Measurements from ENCODE around the gene SGCB.
A peak's percentile ranks its signal among the peaks of the same experiment; 100 is the strongest.
"Not testable (repeated sequence)": the region's sequence is repeated elsewhere in the genome, so short reads cannot be mapped to it uniquely, and the experiment has no call there.

Gene SGCB

GRCh38 chr4:52038103-52038912 lies at the start of gene SGCB:
SGCB (minus strand) TSS chr4:52038299; CDS start chr4:52038259, 40 bp downstream.
- no peak for DNase-seq

- not testable (repeated sequence) for DNase-seq
These were observed 48.3 kb upstream of the SGCB start for GRCh38 chr4:52086425-52086824.

- no peak for DNase-seq
These were observed 43.1 kb upstream of the SGCB start for GRCh38 chr4:52081216-52081615.

GRCh38 chr4:52079659-52080058 lies 41.6 kb upstream of the SGCB start:
- DNase-seq: no peak

GRCh38 chr4:52076731-52077130 lies 38.6 kb upstream of the SGCB start:
- no peak for DNase-seq

- no peak for DNase-seq
These were observed 33.9 kb upstream of the SGCB start for GRCh38 chr4:52071791-52072546.

- no peak for DNase-seq
These were observed 31.5 kb upstream of the SGCB start for GRCh38 chr4:52069571-52069970.

GRCh38 chr4:52059372-52059771 lies 21.3 kb upstream of the SGCB start:
- DNase-seq: peak; percentile 89

- no peak for DNase-seq
These were observed 20.2 kb upstream of the SGCB start for GRCh38 chr4:52058275-52058674.

GRCh38 chr4:52057196-52057595 lies 19.1 kb upstream of the SGCB start:
- peak; percentile 56 for DNase-seq

GRCh38 chr4:52054254-52054653 lies 16.2 kb upstream of the SGCB start:
- DNase-seq: no peak

GRCh38 chr4:52052475-52052780 lies 14.3 kb upstream of the SGCB start:
- DNase-seq: peak; percentile 49

GRCh38 chr4:52051615-52052474 lies 13.7 kb upstream of the SGCB start:
- DNase-seq: peak; percentile 41

- no peak for DNase-seq
These were observed 13.1 kb upstream of the SGCB start, which contains the start of gene SPATA18 for GRCh38 chr4:52051213-52051614. SPATA18 (plus strand) TSS chr4:52051304; CDS start chr4:52051705, 401 bp downstream.

GRCh38 chr4:52049266-52049665 lies 11.2 kb upstream of the SGCB start:
- DNase-seq: no peak

- no peak for DNase-seq
These were observed 6.9 kb upstream of the SGCB start for GRCh38 chr4:52045028-52045427.

GRCh38 chr4:52037689-52038102 lies 403 bp downstream of the SGCB start:
- no peak for DNase-seq

- no peak for DNase-seq
These were observed 1.1 kb downstream of the SGCB start for GRCh38 chr4:52036886-52037530.

- DNase-seq: no peak
These were observed 2.9 kb downstream of the SGCB start for GRCh38 chr4:52035190-52035589.

GRCh38 chr4:52032005-52032404 lies 6.1 kb downstream of the SGCB start:
- DNase-seq: peak; percentile 48

- DNase-seq: no peak
These were observed 9.1 kb downstream of the SGCB start for GRCh38 chr4:52028970-52029369.

GRCh38 chr4:52019936-52020657 lies 18.0 kb downstream of the SGCB start, which contains the start of gene LRRC66:
LRRC66 (minus strand) TSS chr4:52020363; CDS start chr4:52017613, 2,750 bp downstream.
- peak; percentile 35 for DNase-seq

Data from MV-4-11 (cell line).